NT2/D1 (cell line): ENCODE measurements around the gene MYCL.

ENCODE experiments used
- DNase-seq: peaks from one replicate; pipeline ENCODE4 v3.0.0-alpha.2; 2011; ENCODE audit warnings: low read depth, low spot score
- H3K27me3 ChIP-seq: 2 replicates; pipeline ENCODE4 v1.6.0; 2011; ENCODE audit warnings: mild to moderate bottlenecking; ENCODE audit not compliant: insufficient read length, insufficient read depth
- H3K36me3 ChIP-seq: 2 replicates; pipeline ENCODE4 v1.6.1; 2011; ENCODE audit warnings: mild to moderate bottlenecking, low read length, mixed read lengths; ENCODE audit not compliant: insufficient read depth, insufficient read length
- H3K4me1 ChIP-seq: 2 replicates; pipeline ENCODE4 v1.5.1; 2011; ENCODE audit not compliant: insufficient read depth, insufficient read length
- H3K4me3 ChIP-seq: 2 replicates; pipeline ENCODE4 v1.5.1; 2011; ENCODE audit warnings: low read depth; ENCODE audit not compliant: insufficient read length
- H3K9ac ChIP-seq: 2 replicates; pipeline ENCODE4 v1.6.0; 2011; ENCODE audit warnings: low read depth; ENCODE audit not compliant: insufficient read length
- H3K9me3 ChIP-seq: 2 replicates; pipeline ENCODE4 v1.5.1; 2011; ENCODE audit warnings: mild to moderate bottlenecking, low read length; ENCODE audit not compliant: insufficient read depth
- SUZ12 ChIP-seq: IDR thresholded peaks from 2 replicates; pipeline ENCODE4 v1.6.1; 2011; ENCODE audit not compliant: insufficient read length, insufficient read depth; ENCODE audit errors: extremely low read depth
- YY1 ChIP-seq: IDR thresholded peaks from 2 replicates; pipeline ENCODE4 v1.6.1; 2011; ENCODE audit not compliant: insufficient read length, insufficient read depth
- ZNF274 ChIP-seq: IDR thresholded peaks from 2 replicates; pipeline ENCODE4 v1.6.1; 2011; ENCODE audit warnings: mild to moderate bottlenecking, low read depth, low read length

MYCL gene

GRCh38 chr1:39846796-39847195 lies 54.9 kb downstream of the MYCL start:
- Histone ChIP-seq H3K4me1 (no peaks in the 10 kb centered on the region), H3K9me3 (peaks cover 3% of the 10 kb centered on the region), H3K4me3 (no peak overlapping the region), H3K27me3 (no peaks in the 10 kb centered on the region), H3K36me3 (peaks cover 92% of the 10 kb centered on the region), H3K9ac (no peak overlapping the region)
- TF ChIP-seq SUZ12 (no peak), YY1 (no peak), ZNF274 (no peak)
- DNase-seq: no peak

DNA sequence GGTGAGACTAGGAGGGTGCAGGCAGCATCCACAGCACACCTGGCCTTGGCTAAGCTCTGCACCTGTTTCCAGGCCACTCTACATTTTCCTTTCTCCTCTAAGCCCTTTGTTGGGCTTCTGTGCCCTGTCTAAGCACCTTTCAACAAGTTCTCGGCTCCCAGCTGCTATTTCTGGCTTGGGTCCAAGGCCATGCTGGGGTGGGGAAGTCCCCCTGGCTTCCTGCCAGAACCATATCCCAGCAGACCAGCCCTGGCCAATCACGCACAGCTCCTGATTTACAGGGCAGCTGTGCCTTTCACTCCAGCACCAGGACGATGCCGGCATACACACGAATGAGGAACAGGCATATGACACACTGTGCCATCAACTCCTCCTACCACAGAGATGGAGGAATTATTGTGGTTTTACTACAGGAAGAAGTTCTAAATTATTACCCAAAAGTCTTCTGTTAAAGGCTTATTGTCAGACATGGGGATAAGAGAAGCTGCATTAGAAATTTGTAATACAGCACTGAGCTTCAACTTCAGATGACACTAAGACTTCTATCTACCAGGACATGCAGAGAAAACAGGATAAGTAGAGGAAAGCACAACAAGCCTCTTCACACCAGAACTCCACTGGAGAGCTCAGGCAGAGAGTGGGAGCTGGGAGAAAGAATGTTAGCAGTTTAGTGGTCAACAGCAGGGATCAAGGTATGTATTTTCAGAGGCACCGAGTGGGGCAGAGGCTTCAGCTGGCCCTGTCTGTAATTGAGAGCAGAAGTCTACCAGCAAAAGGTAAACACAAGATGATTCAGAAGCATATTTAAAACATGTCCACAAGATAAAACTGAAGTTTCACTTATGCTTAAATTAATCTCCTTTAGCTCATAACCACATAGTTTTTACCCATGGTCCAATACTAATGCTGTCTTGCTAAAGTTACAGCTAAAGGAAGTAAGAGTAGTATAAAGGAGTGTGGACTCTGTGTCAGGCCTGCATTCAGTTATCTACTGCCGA lies 55.8 kb downstream of the MYCL start:
- Histone ChIP-seq H3K27me3 (no peaks in the 10 kb centered on the region), H3K4me3 (no peak overlapping the region), H3K9me3 (peaks cover 7% of the 10 kb centered on the region), H3K9ac (no peak overlapping the region), H3K36me3 (peaks cover 92% of the 10 kb centered on the region), H3K4me1 (no peaks in the 10 kb centered on the region)
- no peak for DNase-seq
- no peak for TF ChIP-seq YY1
- TF ChIP-seq SUZ12: no peak
- no peak for TF ChIP-seq ZNF274
